RPMI7951 (cell line): ENCODE measurements around the gene ATP1B2. TPM values are rescaled to one million over a fixed set of nuclear protein-coding genes. Genes with fewer than 3 reads are reported as not detected.
A peak's percentile ranks its signal among the peaks of the same experiment; 100 is the strongest.
"Not testable (repeated sequence)": the region's sequence is repeated elsewhere in the genome, so short reads cannot be mapped to it uniquely, and the experiment has no call there.

Source experiments
- DNase-seq: peaks from one replicate; pipeline ENCODE4 v3.0.0-alpha.2; 2012; ENCODE audit warnings: low read depth
- total RNA-seq: library from RNA; depleted of rRNA; stranded (reverse); fragments of >200 nt; shearing (Covaris generic); gene quantifications from 2 replicates; pipeline ENCODE4 v1.2.3, GENCODE V29; 2014

Gene ATP1B2
- total RNA-seq, 1 experiment from 2014 or later, result not detected

GRCh38 chr17:7634384-7634783 lies 16.3 kb upstream of the ATP1B2 start:
- peak; percentile 51 for DNase-seq

GRCh38 chr17:7636163-7636562 lies 14.6 kb upstream of the ATP1B2 start:
- DNase-seq, result no peak

- no peak for DNase-seq
Observed at GRCh38 chr17:7640783-7641182, 9.9 kb upstream of the ATP1B2 start.

GRCh38 chr17:7641635-7642034 lies 9.1 kb upstream of the ATP1B2 start:
- not testable (repeated sequence) for DNase-seq

GRCh38 chr17:7644775-7645174 lies 6.0 kb upstream of the ATP1B2 start:
- DNase-seq, result peak; percentile 39

GRCh38 chr17:7646457-7646856 lies 4.3 kb upstream of the ATP1B2 start:
- DNase-seq, result no peak

GRCh38 chr17:7647018-7647417 lies 3.7 kb upstream of the ATP1B2 start:
- no peak for DNase-seq

- DNase-seq, result no peak
Observed at GRCh38 chr17:7651097-7651664, 455 bp downstream of the ATP1B2 start.

GRCh38 chr17:7651665-7652387 lies 1.1 kb downstream of the ATP1B2 start:
- no peak for DNase-seq

GRCh38 chr17:7652388-7653356 lies 1.9 kb downstream of the ATP1B2 start:
- no peak for DNase-seq

- DNase-seq, result no peak
Observed at GRCh38 chr17:7654832-7655540, 4.3 kb downstream of the ATP1B2 start.

- no peak for DNase-seq
Observed at GRCh38 chr17:7655541-7655840, 4.8 kb downstream of the ATP1B2 start.

- DNase-seq, result peak; percentile 30
Observed at GRCh38 chr17:7656958-7657609, 6.4 kb downstream of the ATP1B2 start.

GRCh38 chr17:7667656-7668406 lies 17.1 kb downstream of the ATP1B2 start:
- DNase-seq, result no peak

GRCh38 chr17:7668482-7668881 lies 17.8 kb downstream of the ATP1B2 start:
- no peak for DNase-seq

- DNase-seq, result peak; percentile 25
Observed at GRCh38 chr17:7673239-7673638, 22.5 kb downstream of the ATP1B2 start.

- no peak for DNase-seq
Observed at GRCh38 chr17:7674934-7675333, 24.2 kb downstream of the ATP1B2 start.

- DNase-seq, result no peak
Observed at GRCh38 chr17:7676533-7676932, 25.8 kb downstream of the ATP1B2 start.

GRCh38 chr17:7677388-7678067 lies 26.8 kb downstream of the ATP1B2 start:
- DNase-seq, result no peak

- DNase-seq, result no peak
Observed at GRCh38 chr17:7684851-7685532, 34.3 kb downstream of the ATP1B2 start.
